ENCODE results near the gene BRD4.

The BRD4 gene

GRCh38 chr19:15379999-15380647 is 47.8 kb upstream of the BRD4 start (continued):
- TF ChIP-seq INSM2 (tag by site-specific recombination; IDR thresholded peaks at IDR 0.05) (no peak), ZNF248 (tag by site-specific recombination; IDR thresholded peaks at IDR 0.05) (no peak), ZNF629 (tag by site-specific recombination; IDR thresholded peaks at IDR 0.05) (no peak), SP7 (tag by site-specific recombination; IDR thresholded peaks at IDR 0.05) (peak; percentile 39; the same call in 1 of the 2 replicates), GLIS2 (tag by site-specific recombination; IDR thresholded peaks at IDR 0.05) (peak; percentile 74)

GRCh38 chr19:15379083-15379998 is 47.0 kb upstream of the BRD4 start, which contains the start of gene AKAP8:
TSS of gene AKAP8 (minus strand) at chr19:15379787. CDS start at chr19:15379731, 56 bp downstream.
- ChIA-PET CTCF (interaction anchor here (0.6 to 1.3 kb wide), 6 partner anchors 29 to 205 kb away, joined by 3 to 6 read pairs (median 3); partner anchors contain the start of gene AKAP8L), POLR2A (interaction anchor here (0.5 to 5.8 kb wide), 20 partner anchors 8 to 1361 kb away, joined by 3 to 94 read pairs (median 5); partner anchors contain the start of genes AKAP8L and BRD4)
- H3K4me1 ChIP-seq (ENCODE audit: control insufficient read depth, insufficient read depth, low read length), result peaks cover 6% of the 10 kb centered on the region
- H3K4me3 ChIP-seq (ENCODE audit: low read depth, low read length), result peak within 1 kb of the TSS; percentile 98
- peak within 1 kb of the TSS; percentile 89 for H3K27ac ChIP-seq (ENCODE audit: extremely low read depth, low read depth, low read length)
- H3K36me3 ChIP-seq (ENCODE audit: control insufficient read depth in 2 of 2, insufficient read depth in 1 of 2, low read length in 2 of 2), result peaks cover 5 to 31% of the 10 kb centered on the region in 2 experiments; a peak in 2 of 3 replicates
- no peaks in the 10 kb centered on the region for H3K9me3 ChIP-seq (ENCODE audit: control insufficient read depth, insufficient read depth, low read depth, low read length)
- TF ChIP-seq ZNF202 (tag by site-specific recombination; IDR thresholded peaks at IDR 0.05; ENCODE audit: borderline replicate concordance) (no peak), ZNF544 (tag by site-specific recombination; IDR thresholded peaks at IDR 0.05) (no peak), ZFP37 (tag by site-specific recombination; IDR thresholded peaks at IDR 0.05) (no peak), ZSCAN16 (tag by site-specific recombination; IDR thresholded peaks at IDR 0.05) (no peak), ZNF585B (tag by site-specific recombination; IDR thresholded peaks at IDR 0.05) (no peak), ZNF48 (tag by site-specific recombination; IDR thresholded peaks at IDR 0.05) (no peak), RBAK (tag by site-specific recombination; IDR thresholded peaks at IDR 0.05) (no peak), KLF10 (tag by site-specific recombination; IDR thresholded peaks at IDR 0.05) (0 out of 2 replicates have a peak, but pooled peaks have one; percentile 26), ZNF311 (tag by site-specific recombination; IDR thresholded peaks at IDR 0.05; ENCODE audit: borderline replicate concordance) (no peak), ZBTB20 (tag by site-specific recombination; IDR thresholded peaks at IDR 0.05) (peak; percentile 97), ZBTB10 (tag by site-specific recombination; IDR thresholded peaks at IDR 0.05) (peak; percentile 46; the same call in 1 of the 2 replicates), ZNF639 (tag by site-specific recombination; IDR thresholded peaks at IDR 0.05) (no peak), HOXC10 (CRISPR knock-in tag; IDR thresholded peaks at IDR 0.05) (no peak), ZNF140 (tag by site-specific recombination; IDR thresholded peaks at IDR 0.05) (no peak), FEZF1 (tag by site-specific recombination; IDR thresholded peaks at IDR 0.05) (no peak), ZNF558 (tag by site-specific recombination; IDR thresholded peaks at IDR 0.05) (no peak), ZNF692 (tag by site-specific recombination; IDR thresholded peaks at IDR 0.05) (peak; percentile 32), ZNF660 (tag by site-specific recombination; IDR thresholded peaks at IDR 0.05) (peak; percentile 87), PRDM10 (tag by site-specific recombination; IDR thresholded peaks at IDR 0.05) (peak; percentile 15; the same call in 1 of the 2 replicates)

All from HEK293 (cell line).